Measurements from ENCODE around the gene RTBDN.

The RTBDN gene

DNA sequence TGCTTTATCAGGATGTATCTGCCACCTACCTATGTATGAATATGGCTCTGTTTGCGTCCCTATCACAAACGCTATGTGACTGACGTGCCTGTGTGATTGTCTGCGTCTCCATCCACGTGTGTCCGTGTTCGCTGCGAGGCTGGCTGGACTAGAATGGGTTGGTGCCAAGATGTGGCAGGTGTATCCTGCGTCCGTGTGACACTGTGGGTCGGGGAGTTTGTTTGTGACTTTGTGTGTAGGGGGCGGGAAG lies 52.3 kb downstream of the RTBDN start:
- Histone ChIP-seq H3K4me2 (ENCODE audit: low read length) (peak overlapping the region; percentile 93), H4K20me1 (ENCODE audit: control insufficient read depth, insufficient read depth, low read depth, low read length) (no peaks in the 10 kb centered on the region), H3K27me3 (ENCODE audit: control insufficient read depth, low read length) (no peaks in the 10 kb centered on the region), H3K4me1 (ENCODE audit: control insufficient read depth, low read length) (peaks cover 85% of the 10 kb centered on the region), H3F3A (ENCODE audit: control insufficient read depth, insufficient read depth) (peaks cover 35% of the 10 kb centered on the region), H3K4me3 (ENCODE audit: low read length) (peak overlapping the region; percentile 77), H3K9me2 (replicated peaks; ENCODE audit: control insufficient read depth, low read length) (no peaks in the 10 kb centered on the region), H3K79me2 (ENCODE audit: control insufficient read depth, low read length) (no peaks in the 10 kb centered on the region), H3K36me3 (ENCODE audit: control insufficient read depth, low read length) (no peaks in the 10 kb centered on the region), H3K9me3 (ENCODE audit: control insufficient read depth, insufficient read depth, low read length) (no peaks in the 10 kb centered on the region), H3K27ac (ENCODE audit: low read depth, low read length) (peak overlapping the region; percentile 75)
- no peak for TF ChIP-seq EZH2phosphoT487 (IDR thresholded peaks at IDR 0.05; ENCODE audit: borderline replicate concordance, low read length)
- TF ChIP-seq, protein P1, sequence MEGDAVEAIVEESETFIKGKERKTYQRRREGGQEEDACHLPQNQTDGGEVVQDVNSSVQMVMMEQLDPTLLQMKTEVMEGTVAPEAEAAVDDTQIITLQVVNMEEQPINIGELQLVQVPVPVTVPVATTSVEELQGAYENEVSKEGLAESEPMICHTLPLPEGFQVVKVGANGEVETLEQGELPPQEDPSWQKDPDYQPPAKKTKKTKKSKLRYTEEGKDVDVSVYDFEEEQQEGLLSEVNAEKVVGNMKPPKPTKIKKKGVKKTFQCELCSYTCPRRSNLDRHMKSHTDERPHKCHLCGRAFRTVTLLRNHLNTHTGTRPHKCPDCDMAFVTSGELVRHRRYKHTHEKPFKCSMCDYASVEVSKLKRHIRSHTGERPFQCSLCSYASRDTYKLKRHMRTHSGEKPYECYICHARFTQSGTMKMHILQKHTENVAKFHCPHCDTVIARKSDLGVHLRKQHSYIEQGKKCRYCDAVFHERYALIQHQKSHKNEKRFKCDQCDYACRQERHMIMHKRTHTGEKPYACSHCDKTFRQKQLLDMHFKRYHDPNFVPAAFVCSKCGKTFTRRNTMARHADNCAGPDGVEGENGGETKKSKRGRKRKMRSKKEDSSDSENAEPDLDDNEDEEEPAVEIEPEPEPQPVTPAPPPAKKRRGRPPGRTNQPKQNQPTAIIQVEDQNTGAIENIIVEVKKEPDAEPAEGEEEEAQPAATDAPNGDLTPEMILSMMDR (IDR thresholded peaks at IDR 0.05; ENCODE audit: low read depth, low read length, poor library complexity, severe bottlenecking), result no peak

DNA sequence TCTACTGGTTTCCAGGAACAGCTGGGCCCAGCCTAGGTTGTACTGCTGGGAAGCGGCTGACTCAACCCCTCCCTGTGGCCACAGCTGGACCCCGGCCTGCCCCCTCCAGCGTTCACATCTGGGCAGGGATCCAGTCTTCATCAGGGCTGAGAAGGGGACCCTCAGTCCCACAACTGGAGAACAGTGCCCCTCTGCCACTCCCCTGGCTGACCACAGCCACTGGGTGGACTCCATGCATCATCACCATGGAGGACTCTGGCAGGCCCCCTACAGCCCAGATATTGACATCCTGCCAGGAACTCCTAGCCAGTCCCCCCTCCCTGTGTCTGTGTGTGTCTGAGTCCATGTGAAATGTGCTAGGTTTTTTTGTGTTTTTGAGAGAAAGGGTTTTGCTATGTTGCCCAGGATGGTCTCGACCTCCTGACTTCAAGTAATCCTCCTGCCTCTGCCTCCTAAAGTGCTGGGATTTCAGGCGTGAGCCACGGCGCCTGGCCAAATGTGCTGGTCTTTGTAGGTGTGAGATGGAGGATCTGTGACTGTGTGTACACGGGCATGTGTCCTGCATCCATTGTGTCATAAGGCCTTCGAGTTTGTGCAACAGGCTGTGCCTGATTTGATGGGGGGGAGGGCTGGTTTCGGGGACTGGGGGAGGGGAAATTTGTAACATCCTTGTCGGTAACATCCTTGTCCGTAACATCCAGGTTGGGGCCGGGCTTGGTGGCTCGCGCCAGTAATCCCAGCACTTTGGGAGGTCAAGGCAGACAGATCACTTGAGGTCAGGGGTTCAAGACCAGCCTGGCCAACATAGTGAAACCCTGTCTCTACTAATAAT lies 55.0 kb downstream of the RTBDN start:
- peak overlapping the region; percentile 50; the same call in 1 of the 2 replicates for H3K27ac ChIP-seq (ENCODE audit: low read depth, low read length)
- H4K20me1 ChIP-seq (ENCODE audit: control insufficient read depth, insufficient read depth, low read depth, low read length), result no peaks in the 10 kb centered on the region
- TF ChIP-seq EZH2phosphoT487 (IDR thresholded peaks at IDR 0.05; ENCODE audit: borderline replicate concordance, low read length), result no peak
- TF ChIP-seq, protein P1 (IDR thresholded peaks at IDR 0.05; ENCODE audit: low read depth, low read length, poor library complexity, severe bottlenecking), result peak; percentile 39
- H3K79me2 ChIP-seq (ENCODE audit: control insufficient read depth, low read length), result no peaks in the 10 kb centered on the region
- H3K4me3 ChIP-seq (ENCODE audit: low read length), result peak overlapping the region; percentile 91
- H3K27me3 ChIP-seq (ENCODE audit: control insufficient read depth, low read length), result no peaks in the 10 kb centered on the region
- H3K36me3 ChIP-seq (ENCODE audit: control insufficient read depth, low read length), result peaks cover 1% of the 10 kb centered on the region; the same call in 1 of the 2 replicates
- peak overlapping the region; percentile 99 for H3K4me2 ChIP-seq (ENCODE audit: low read length)
- no peaks in the 10 kb centered on the region for H3K9me2 ChIP-seq (replicated peaks; ENCODE audit: control insufficient read depth, low read length)
- H3K4me1 ChIP-seq (ENCODE audit: control insufficient read depth, low read length), result peaks cover 69% of the 10 kb centered on the region
- peaks cover 20% of the 10 kb centered on the region for H3F3A ChIP-seq (ENCODE audit: control insufficient read depth, insufficient read depth)
- no peaks in the 10 kb centered on the region for H3K9me3 ChIP-seq (ENCODE audit: control insufficient read depth, insufficient read depth, low read length)

DNA sequence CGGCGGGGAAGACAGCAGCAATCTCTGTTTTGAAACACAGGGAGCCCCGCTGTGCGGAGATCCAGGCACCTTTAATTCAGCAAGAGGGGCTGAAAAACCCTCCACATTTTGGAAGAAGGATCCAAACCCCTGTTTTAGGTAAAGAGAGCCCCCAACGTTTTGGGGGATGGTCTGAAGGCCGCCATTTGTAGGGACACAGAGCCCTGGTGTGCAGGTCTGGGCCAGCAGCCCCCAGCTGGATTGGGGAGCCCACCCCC lies 55.5 kb downstream of the RTBDN start:
- H3K36me3 ChIP-seq (ENCODE audit: control insufficient read depth, low read length), result peaks cover 3% of the 10 kb centered on the region; the same call in 1 of the 2 replicates
- no peaks in the 10 kb centered on the region for H3K79me2 ChIP-seq (ENCODE audit: control insufficient read depth, low read length)
- H3K27ac ChIP-seq (ENCODE audit: low read depth, low read length), result peak overlapping the region; percentile 50
- TF ChIP-seq, protein P1 (IDR thresholded peaks at IDR 0.05; ENCODE audit: low read depth, low read length, poor library complexity, severe bottlenecking), result no peak
- no peak for TF ChIP-seq EZH2phosphoT487 (IDR thresholded peaks at IDR 0.05; ENCODE audit: borderline replicate concordance, low read length)
- H3K4me3 ChIP-seq (ENCODE audit: low read length), result peak overlapping the region; percentile 91
- H3K27me3 ChIP-seq (ENCODE audit: control insufficient read depth, low read length), result no peaks in the 10 kb centered on the region
- peak overlapping the region; percentile 99 for H3K4me2 ChIP-seq (ENCODE audit: low read length)
- no peaks in the 10 kb centered on the region for H3K9me3 ChIP-seq (ENCODE audit: control insufficient read depth, insufficient read depth, low read length)
- H3F3A ChIP-seq (ENCODE audit: control insufficient read depth, insufficient read depth), result peaks cover 19% of the 10 kb centered on the region
- no peaks in the 10 kb centered on the region for H3K9me2 ChIP-seq (replicated peaks; ENCODE audit: control insufficient read depth, low read length)
- peaks cover 64% of the 10 kb centered on the region for H3K4me1 ChIP-seq (ENCODE audit: control insufficient read depth, low read length)
- H4K20me1 ChIP-seq (ENCODE audit: control insufficient read depth, insufficient read depth, low read depth, low read length), result no peaks in the 10 kb centered on the region
